OCI-LY7 (cell line): ENCODE results near the gene PGR. TPM values are rescaled to one million over a fixed set of nuclear protein-coding genes. Genes with fewer than 3 reads are reported as not detected.

Source experiments
- BruUV-seq: library from RNA; stranded (reverse); fragments of 400-500 nt; replicated peaks from 2 replicates; lab custom pipeline; 2021; lab: Mats Ljungman, UMichigan
- CTCF ChIA-PET: fragments of 300-600 bp; sonication (Branson Sonifier 250); formaldehyde crosslinking; loops from one replicate; lab custom pipeline; 2022; ENCODE audit warnings: antibody characterized with exemption; ENCODE audit not compliant: unreplicated experiment; lab: Charles Lee
- POLR2A ChIA-PET: fragments of 300-600 bp; sonication (Branson Sonifier 250); formaldehyde crosslinking; loops from one replicate; lab custom pipeline; 2022; ENCODE audit warnings: antibody characterized with exemption; lab: Charles Lee
- DNase-seq: peaks from one replicate; pipeline ENCODE4 v3.0.0-alpha.2; 2015; ENCODE audit warnings: low spot score
- H2AFZ ChIP-seq: fragments of 200-600 bp; sonication (generic), shearing (Covaris generic); 2 replicates; pipeline ENCODE4 v1.6.1; 2014; ENCODE audit warnings: mild to moderate bottlenecking, antibody characterized with exemption, low read length, moderate library complexity
- H3K27ac ChIP-seq: fragments of 200-600 bp; sonication (generic); 2 replicates; pipeline ENCODE4 v1.5.1; 2014; ENCODE audit warnings: mixed run types, low read depth, mild to moderate bottlenecking, moderate library complexity, low read length, inconsistent platforms; ENCODE audit not compliant: poor library complexity, severe bottlenecking
- H3K36me3 ChIP-seq: fragments of 200-600 bp; sonication (generic); 2 replicates; pipeline ENCODE4 v1.6.1; 2014; ENCODE audit warnings: mild to moderate bottlenecking, antibody characterized with exemption, low read length, moderate library complexity, mixed read lengths; ENCODE audit not compliant: insufficient read depth
- H3K4me1 ChIP-seq: fragments of 200-600 bp; sonication (generic); 2 replicates; pipeline ENCODE4 v1.5.1; 2014; ENCODE audit warnings: mild to moderate bottlenecking, low read length; ENCODE audit not compliant: insufficient read depth, poor library complexity, severe bottlenecking
- H3K4me2 ChIP-seq: fragments of 200-600 bp; sonication (generic); 2 replicates; pipeline ENCODE4 v1.6.1; 2014; ENCODE audit warnings: mild to moderate bottlenecking, low read length
- H3K4me3 ChIP-seq: fragments of 200-600 bp; sonication (generic); 2 replicates; pipeline ENCODE4 v1.5.1; 2014; ENCODE audit warnings: mild to moderate bottlenecking, low read depth, low read length; ENCODE audit not compliant: poor library complexity, severe bottlenecking
- H3K79me2 ChIP-seq: fragments of 200-600 bp; sonication (generic); 2 replicates; pipeline ENCODE4 v1.6.1; 2016; ENCODE audit warnings: low read depth, mild to moderate bottlenecking, low read length, moderate library complexity, mixed read lengths; ENCODE audit not compliant: insufficient read depth
- H3K9me2 ChIP-seq: fragments of 200-600 bp; sonication (generic); 2 replicates; pipeline ENCODE4 v1.6.1; 2016; ENCODE audit warnings: mild to moderate bottlenecking, low read length, mixed read lengths; ENCODE audit not compliant: insufficient read depth
- H3K9me3 ChIP-seq: fragments of 200-600 bp; sonication (generic); 2 replicates; pipeline ENCODE4 v1.6.1; 2014; ENCODE audit warnings: mild to moderate bottlenecking, mixed run types, low read length, mixed read lengths
- H4K20me1 ChIP-seq: fragments of 200-600 bp; sonication (generic); 2 replicates; pipeline ENCODE4 v1.6.1; 2014; ENCODE audit warnings: mild to moderate bottlenecking, antibody characterized with exemption, low read length, moderate library complexity, mixed read lengths; ENCODE audit not compliant: insufficient read depth
- EZH2phosphoT487 ChIP-seq: fragments of 200-600 bp; sonication (generic); IDR thresholded peaks from 2 replicates; pipeline ENCODE4 v1.6.1; 2018; ENCODE audit warnings: low read depth, borderline replicate concordance, mild to moderate bottlenecking, mixed run types, antibody characterized with exemption, low read length, moderate library complexity, mixed read lengths
- intact Hi-C: fragments of 100-400 bp; cut with micrococcal nuclease; formaldehyde crosslinking; loops from one replicate; pipeline ENCODE4 v1.10.0; 2022; ENCODE audit not compliant: unreplicated experiment
- total RNA-seq, 2 experiments: library from RNA; depleted of rRNA in 1 of 2; stranded (reverse); fragments of >200 nt in 1 of 2; shearing (Covaris generic) in 1 of 2; gene quantifications; 2 replicates each; pipeline ENCODE4 v1.2.3, GENCODE V29; 2014 to 2022
- TF ChIP-seq, protein P1 (sequence below): fragments of 200-600 bp; sonication (generic); conservative IDR thresholded peaks from 2 replicates; pipeline ENCODE4 v1.5.1; 2014; ENCODE audit warnings: mild to moderate bottlenecking, antibody characterized with exemption, low read length, moderate library complexity, mixed read lengths

The PGR gene
- total RNA-seq, 2 experiments from 2014 or later: not detected

DNA sequence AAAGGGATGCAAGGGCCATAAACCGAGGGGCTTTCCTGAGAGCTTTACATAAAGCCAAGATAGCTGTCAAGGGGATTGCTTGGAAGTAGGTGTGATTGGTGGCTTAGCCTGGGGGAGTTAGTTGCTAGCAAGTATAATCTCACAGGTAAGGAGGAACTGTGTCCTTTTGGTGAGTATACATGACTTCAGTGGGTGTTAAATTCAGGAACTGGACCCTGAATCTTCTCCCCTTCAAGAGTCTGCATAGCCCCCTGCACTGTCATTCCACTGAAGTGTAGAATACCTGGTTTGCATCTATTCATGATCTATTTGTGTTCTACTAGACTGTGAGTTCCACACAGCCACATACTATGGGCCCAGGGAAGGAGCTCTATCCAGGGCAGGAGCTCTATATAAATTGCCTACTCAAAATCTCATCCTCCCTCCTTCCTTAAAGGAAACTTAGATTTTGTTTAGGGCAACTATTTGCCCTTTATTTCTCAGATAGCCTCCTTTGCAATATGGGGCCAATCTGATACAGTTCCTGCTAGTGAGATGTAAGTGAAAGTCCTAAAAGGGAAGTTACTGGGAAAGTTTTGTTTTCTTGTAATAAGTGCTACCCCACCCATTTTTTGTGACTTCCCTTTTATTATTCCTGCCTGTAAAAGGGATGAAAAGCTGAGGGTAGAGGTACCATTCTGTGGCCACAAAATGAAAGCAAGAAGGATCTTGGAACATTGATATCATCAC, 120.5 kb downstream of the PGR start:
- Histone ChIP-seq H4K20me1 (no peaks in the 10 kb centered on the region), H3K4me2 (no peak overlapping the region), H3K9me2 (no peaks in the 10 kb centered on the region), H3K4me1 (no peaks in the 10 kb centered on the region), H3K9me3 (no peaks in the 10 kb centered on the region), H3K4me3 (no peak overlapping the region), H3K27ac (no peak overlapping the region), H2AFZ (no peak overlapping the region), H3K79me2 (no peaks in the 10 kb centered on the region), H3K36me3 (no peaks in the 10 kb centered on the region)
- ChIA-PET CTCF (no interaction called here), POLR2A (no interaction called here)
- TF ChIP-seq EZH2phosphoT487: no peak
- TF ChIP-seq, protein P1, sequence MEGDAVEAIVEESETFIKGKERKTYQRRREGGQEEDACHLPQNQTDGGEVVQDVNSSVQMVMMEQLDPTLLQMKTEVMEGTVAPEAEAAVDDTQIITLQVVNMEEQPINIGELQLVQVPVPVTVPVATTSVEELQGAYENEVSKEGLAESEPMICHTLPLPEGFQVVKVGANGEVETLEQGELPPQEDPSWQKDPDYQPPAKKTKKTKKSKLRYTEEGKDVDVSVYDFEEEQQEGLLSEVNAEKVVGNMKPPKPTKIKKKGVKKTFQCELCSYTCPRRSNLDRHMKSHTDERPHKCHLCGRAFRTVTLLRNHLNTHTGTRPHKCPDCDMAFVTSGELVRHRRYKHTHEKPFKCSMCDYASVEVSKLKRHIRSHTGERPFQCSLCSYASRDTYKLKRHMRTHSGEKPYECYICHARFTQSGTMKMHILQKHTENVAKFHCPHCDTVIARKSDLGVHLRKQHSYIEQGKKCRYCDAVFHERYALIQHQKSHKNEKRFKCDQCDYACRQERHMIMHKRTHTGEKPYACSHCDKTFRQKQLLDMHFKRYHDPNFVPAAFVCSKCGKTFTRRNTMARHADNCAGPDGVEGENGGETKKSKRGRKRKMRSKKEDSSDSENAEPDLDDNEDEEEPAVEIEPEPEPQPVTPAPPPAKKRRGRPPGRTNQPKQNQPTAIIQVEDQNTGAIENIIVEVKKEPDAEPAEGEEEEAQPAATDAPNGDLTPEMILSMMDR: no peak
- BruUV-seq: no TSS peak
- no peak for DNase-seq
- intact Hi-C loops: no loop called here

DNA sequence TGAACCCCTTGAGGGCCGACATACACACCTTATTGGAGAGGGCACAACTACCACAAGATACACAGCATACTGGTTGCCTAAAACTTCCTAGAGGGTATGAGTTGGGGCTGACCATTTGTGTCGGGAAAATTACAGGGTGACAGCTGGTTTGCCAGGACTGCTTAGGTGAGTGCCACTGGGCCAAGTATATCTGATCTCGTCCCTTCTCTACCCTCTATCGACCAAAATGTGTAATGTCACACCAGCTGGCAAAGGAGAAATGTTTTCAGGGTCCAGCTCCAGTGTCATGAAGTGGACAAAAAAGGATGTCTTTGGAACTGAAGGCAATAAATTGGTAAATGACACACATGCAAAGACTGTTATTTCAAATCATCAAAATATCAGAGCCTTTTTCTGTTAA, 126.1 kb downstream of the PGR start:
- Histone ChIP-seq H3K4me2 (no peak overlapping the region), H3K4me1 (no peaks in the 10 kb centered on the region), H4K20me1 (no peaks in the 10 kb centered on the region), H3K27ac (no peak overlapping the region), H2AFZ (no peak overlapping the region), H3K36me3 (no peaks in the 10 kb centered on the region), H3K4me3 (no peak overlapping the region), H3K79me2 (no peaks in the 10 kb centered on the region), H3K9me3 (no peaks in the 10 kb centered on the region), H3K9me2 (no peaks in the 10 kb centered on the region)
- intact Hi-C loops: no loop called here
- DNase-seq: no peak
- POLR2A ChIA-PET: interaction anchor here (0.6 kb wide), 1 partner anchor 737 kb away, joined by 5 read pairs; no protein-coding TSS in a partner anchor
- CTCF ChIA-PET: no interaction called here
- TF ChIP-seq, protein P1: 0 out of 2 replicates have a peak, but pooled peaks have one; percentile 30
- TF ChIP-seq EZH2phosphoT487: no peak
- no TSS peak for BruUV-seq

DNA sequence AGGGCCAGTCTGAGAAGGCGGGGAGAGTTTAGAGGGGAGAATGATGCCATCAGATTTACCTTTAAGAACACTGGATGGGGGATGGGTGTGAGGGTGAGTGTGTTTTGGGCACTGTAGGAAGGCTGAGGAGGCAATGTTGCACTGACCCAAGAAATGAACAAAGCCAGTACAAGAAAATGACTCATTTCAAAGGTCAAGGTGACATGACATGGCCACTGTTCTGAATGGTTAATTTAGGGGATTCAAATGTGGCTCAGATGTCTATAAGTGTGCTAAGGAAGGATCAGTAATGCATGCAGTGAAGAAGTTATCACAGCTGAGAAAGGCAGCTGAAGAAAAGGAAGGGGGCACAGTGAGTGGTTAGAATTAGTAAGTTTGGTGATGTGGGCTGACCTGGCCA, 129.9 kb downstream of the PGR start:
- Histone ChIP-seq H3K36me3 (no peaks in the 10 kb centered on the region), H3K9me3 (no peaks in the 10 kb centered on the region), H3K9me2 (no peaks in the 10 kb centered on the region), H3K4me3 (no peak overlapping the region), H3K27ac (no peak overlapping the region), H4K20me1 (no peaks in the 10 kb centered on the region), H3K4me2 (no peak overlapping the region), H3K4me1 (no peaks in the 10 kb centered on the region), H3K79me2 (no peaks in the 10 kb centered on the region), H2AFZ (no peak overlapping the region)
- intact Hi-C loops: no loop called here
- no peak for TF ChIP-seq EZH2phosphoT487
- TF ChIP-seq, protein P1: no peak
- ChIA-PET CTCF (no interaction called here), POLR2A (no interaction called here)
- BruUV-seq: no TSS peak
- DNase-seq: no peak
